CD4-positive, alpha-beta T cell treated with Interleukin-17A for 4 hours (primary cell): ENCODE results near the gene UBA5.
A peak's percentile ranks its signal among the peaks of the same experiment; 100 is the strongest.

Experiments used
- DNase-seq: peaks from one replicate; pipeline ENCODE4 v3.0.0-alpha.2; 2020; ENCODE audit warnings: mixed read lengths

Gene UBA5

GRCh38 chr3:132654721-132655120 is 5.4 kb upstream of the UBA5 start:
- DNase-seq, result no peak

- DNase-seq, result no peak
Observed at GRCh38 chr3:132655471-132655870, 4.7 kb upstream of the UBA5 start.

- no peak for DNase-seq
Observed at GRCh38 chr3:132657869-132658747, 2.0 kb upstream of the UBA5 start.

- no peak for DNase-seq
Observed at GRCh38 chr3:132659000-132659364, 1.1 kb upstream of the UBA5 start.

GRCh38 chr3:132659365-132660051 is 621 bp upstream of the UBA5 start, which contains the start of gene ACAD11:
TSS of gene ACAD11 (minus strand) at chr3:132659809. CDS start at chr3:132659751, 58 bp downstream.
- peak; percentile 51 for DNase-seq

- DNase-seq, result no peak
Observed at GRCh38 chr3:132660811-132661070, 612 bp downstream of the UBA5 start.

- DNase-seq, result no peak
Observed at GRCh38 chr3:132661101-132661500, 972 bp downstream of the UBA5 start.

GRCh38 chr3:132662212-132662611 is 2.1 kb downstream of the UBA5 start:
- DNase-seq, result no peak

GRCh38 chr3:132665230-132665745 is 5.2 kb downstream of the UBA5 start:
- no peak for DNase-seq

- DNase-seq, result no peak
Observed at GRCh38 chr3:132669256-132669777, 9.2 kb downstream of the UBA5 start.

- no peak for DNase-seq
Observed at GRCh38 chr3:132675408-132675807, 15.3 kb downstream of the UBA5 start.

GRCh38 chr3:132679911-132680310 is 19.8 kb downstream of the UBA5 start:
- DNase-seq, result no peak

GRCh38 chr3:132681421-132681820 is 21.3 kb downstream of the UBA5 start:
- DNase-seq, result no peak

- DNase-seq, result no peak
Observed at GRCh38 chr3:132682201-132682600, 22.1 kb downstream of the UBA5 start.

GRCh38 chr3:132690040-132690439 is 29.9 kb downstream of the UBA5 start:
- DNase-seq, result no peak

- DNase-seq, result no peak
Observed at GRCh38 chr3:132694991-132695390, 34.9 kb downstream of the UBA5 start.

- DNase-seq, result no peak
Observed at GRCh38 chr3:132695422-132695821, 35.3 kb downstream of the UBA5 start.

- no peak for DNase-seq
Observed at GRCh38 chr3:132703733-132704132, 43.6 kb downstream of the UBA5 start.

- no peak for DNase-seq
Observed at GRCh38 chr3:132709761-132710160, 49.6 kb downstream of the UBA5 start.

- DNase-seq, result no peak
Observed at GRCh38 chr3:132710311-132710710, 50.2 kb downstream of the UBA5 start.

- no peak for DNase-seq
Observed at GRCh38 chr3:132713977-132714727, 54.0 kb downstream of the UBA5 start.

- DNase-seq, result no peak
Observed at GRCh38 chr3:132716372-132716771, 56.2 kb downstream of the UBA5 start.

- no peak for DNase-seq
Observed at GRCh38 chr3:132720228-132720627, 60.1 kb downstream of the UBA5 start.
